HG03060 (cell line): ENCODE data around the gene NOTCH4.

ENCODE experiments used
- ATAC-seq: cut with Tn5 transposase; IDR thresholded peaks from one replicate; pipeline ENCODE4 v1.9.1; 2021; ENCODE audit warnings: low read depth, moderate number of reproducible peaks; ENCODE audit not compliant: unreplicated experiment

NOTCH4 gene

DNA sequence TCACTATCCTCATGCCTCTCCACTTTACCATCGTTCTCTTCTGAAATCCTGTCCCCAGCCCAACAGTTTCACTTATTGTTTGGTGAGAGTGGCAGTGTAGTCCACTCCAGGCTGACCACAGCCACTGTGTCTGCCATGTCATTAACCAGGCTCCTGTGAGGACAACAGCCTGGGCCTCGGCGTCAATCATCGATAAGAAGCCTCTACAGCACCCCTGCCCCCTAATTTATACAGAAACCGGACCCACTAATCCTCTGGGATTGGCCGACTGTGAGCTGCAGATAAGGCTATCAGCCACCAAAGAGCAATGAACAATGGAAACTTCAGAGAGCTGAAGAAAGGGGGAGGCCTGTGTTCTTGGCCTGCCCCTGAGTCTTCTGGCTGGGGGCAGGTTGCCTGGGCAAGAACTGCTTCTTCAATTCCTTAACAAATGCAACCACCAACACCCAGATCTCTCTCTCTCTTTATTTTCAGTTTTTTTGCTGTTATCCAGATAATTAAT, 56.1 kb downstream of the NOTCH4 start:
- ATAC-seq: no peak

DNA sequence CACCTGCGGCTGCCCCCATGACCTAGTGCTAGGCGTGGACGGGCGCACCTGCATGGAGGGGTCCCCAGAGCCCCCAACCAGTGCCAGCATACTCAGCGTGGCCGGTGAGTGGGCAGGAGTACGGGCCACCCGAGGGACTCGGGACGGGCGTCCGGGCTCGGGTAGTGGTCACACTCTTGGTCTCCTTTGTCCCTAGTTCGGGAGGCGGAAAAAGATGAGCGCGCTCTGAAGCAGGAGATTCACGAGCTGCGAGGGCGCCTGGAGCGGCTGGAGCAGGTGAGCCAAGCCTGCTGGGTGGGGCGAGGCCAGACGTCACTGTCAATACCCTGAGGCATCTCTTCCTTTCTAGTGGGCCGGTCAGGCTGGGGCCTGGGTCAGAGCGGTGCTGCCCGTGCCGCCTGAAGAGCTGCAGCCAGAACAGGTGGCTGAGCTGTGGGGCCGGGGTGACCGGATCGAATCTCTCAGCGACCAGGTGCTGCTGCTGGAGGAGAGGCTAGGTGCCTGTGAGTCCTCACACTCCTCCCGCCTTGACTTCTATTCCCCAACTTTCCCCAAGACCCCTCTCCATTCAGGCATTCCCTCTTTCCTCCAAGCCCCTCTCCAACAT, 56.6 kb downstream of the NOTCH4 start:
- no peak for ATAC-seq

DNA sequence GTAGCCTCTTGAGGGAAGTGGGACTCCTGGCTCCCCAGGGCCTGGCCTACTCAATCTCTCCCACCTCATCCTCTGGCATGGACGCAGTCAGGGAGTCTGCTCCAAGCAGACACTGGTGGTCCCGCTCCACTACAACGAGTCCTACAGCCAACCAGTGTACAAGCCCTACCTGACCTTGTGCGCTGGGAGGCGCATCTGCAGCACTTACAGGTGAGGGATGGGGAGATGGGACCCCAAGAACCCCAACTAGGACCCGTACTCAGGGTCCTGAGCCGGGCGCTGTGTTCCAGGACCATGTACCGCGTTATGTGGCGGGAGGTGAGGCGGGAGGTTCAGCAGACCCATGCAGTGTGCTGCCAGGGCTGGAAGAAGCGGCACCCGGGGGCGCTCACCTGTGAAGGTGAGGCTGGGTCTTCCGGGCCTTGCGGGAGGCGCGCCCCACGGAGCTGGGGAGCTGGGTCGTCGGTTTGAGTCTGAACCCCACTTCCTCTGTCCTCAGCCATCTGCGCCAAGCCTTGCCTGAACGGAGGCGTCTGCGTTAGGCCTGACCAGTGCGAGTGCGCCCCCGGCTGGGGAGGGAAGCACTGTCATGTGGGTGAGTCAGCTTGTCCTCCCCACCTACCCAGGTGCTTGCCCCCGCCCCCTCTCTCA, 57.3 kb downstream of the NOTCH4 start:
- no peak for ATAC-seq

DNA sequence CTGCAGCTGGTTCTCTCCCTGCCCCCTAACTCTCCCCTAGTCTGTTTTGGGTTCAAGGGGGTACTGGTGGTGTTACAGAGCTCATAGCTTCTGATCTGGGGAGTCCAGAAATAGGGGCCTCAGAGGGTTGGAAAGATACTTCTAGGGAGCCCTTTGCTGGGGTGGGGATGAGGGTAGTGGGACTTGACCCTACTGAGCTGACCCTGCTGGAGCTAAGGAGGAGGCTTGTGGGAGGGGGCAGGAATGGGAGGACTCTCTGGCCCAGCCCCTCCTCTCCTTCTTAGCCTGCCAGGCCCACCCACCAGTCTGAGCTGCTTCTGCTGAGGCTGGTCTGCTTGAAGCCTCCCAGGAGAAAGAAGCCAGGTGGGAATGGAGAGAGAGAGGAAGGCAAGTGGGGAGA, 59.6 kb downstream of the NOTCH4 start, which contains the start of gene EGFL8:
EGFL8 (plus strand) TSS at position 301 of the 400 bp plus-strand sequence. CDS start 1,571 bp downstream, outside the sequence.
- ATAC-seq: no peak

DNA sequence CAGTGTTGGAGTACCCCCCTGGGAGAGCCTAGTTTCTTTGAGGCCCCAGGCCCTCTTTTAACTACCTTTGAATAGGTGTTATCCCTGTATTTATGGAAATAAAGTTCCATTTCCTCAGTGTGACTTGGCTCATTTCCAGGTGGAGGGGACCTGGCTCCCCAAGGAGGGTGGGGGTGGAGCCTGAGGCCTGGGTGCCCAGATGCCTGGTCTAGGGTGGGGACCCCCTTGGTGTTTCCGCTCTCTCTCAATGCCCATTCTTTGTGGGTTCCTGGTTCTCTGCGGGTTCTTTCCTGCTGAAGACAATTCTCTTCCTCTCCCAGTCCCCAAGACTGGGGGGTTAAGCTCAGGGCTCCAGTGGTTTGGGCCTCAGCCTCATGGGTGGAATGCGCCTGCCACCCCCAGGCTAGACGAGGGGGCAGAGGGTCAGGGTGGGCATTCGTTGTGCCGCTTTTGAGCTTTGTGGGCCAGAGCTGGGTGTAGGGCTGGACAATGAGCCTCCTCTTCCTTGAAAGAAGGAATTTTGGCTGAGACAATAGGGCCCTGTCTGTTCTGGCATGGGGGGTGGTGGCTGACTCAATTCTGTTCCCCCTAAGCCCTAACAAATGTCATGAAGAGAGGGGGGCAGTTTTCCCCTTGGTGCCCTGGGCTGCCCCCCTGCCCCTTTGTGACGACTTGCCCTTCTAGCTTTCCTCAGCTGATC, 60.2 kb downstream of the NOTCH4 start:
- no peak for ATAC-seq

DNA sequence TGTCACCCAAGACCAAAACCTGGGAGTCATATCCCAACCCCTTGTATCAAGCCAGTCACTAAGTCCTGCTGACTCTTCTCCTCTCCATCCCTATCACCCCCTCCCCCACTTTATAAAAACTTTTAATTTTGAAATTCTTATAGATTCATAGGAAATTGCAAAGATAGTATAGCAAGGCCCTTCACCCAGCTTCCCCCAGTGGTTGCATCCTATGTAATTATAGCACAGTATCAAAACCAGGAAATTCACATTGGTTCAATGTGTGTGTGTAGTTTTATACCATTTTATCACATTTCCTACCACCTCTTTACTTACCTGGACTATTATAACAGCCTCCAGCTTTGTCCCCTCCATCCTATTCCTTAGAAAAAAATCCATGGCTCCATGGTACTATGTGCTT, 65.8 kb downstream of the NOTCH4 start:
- no peak for ATAC-seq

DNA sequence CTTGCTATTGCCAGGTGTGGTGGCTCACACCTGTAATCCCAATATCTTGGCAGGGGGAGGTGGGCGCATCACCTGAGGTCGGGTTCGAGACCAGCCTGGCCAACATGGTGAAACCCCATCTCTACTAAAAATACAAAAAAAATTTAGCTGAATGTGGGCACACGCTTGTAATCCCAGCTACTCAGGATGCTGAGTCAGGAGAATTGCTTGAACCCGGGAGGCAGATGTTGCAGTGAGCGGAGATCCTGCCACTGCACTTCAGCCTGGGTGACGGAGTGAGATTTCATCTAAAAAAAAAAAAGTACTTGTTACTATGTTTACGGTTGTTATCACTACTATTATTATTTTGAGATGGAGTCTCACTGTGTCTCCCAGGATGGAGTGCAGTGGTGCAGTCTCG, 67.0 kb downstream of the NOTCH4 start:
- ATAC-seq: no peak

DNA sequence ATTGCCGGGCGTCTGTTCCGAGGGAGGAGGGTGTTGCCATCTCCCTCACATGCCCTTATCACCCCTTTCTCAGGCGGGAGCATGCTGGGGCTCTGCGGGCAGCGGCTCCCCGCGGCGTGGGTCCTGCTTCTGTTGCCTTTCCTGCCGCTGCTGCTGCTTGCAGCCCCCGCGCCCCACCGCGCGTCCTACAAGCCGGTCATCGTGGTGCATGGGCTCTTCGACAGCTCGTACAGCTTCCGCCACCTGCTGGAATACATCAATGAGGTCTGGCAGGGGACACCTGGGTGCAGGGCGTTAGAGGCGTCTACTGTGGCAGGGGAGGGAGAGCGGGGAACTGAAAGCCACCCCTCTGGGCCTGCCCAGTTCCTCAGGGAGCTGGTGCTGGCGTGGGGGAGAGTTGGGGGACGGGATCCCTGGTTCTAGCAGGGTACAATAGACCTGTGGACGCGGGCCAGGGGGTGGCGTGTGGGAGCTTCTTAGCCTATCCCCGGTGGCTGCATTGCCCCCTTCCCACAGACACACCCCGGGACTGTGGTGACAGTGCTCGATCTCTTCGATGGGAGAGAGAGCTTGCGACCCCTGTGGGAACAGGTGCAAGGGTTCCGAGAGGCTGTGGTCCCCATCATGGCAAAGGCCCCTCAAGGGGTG, 69.2 kb downstream of the NOTCH4 start:
- ATAC-seq: no peak

DNA sequence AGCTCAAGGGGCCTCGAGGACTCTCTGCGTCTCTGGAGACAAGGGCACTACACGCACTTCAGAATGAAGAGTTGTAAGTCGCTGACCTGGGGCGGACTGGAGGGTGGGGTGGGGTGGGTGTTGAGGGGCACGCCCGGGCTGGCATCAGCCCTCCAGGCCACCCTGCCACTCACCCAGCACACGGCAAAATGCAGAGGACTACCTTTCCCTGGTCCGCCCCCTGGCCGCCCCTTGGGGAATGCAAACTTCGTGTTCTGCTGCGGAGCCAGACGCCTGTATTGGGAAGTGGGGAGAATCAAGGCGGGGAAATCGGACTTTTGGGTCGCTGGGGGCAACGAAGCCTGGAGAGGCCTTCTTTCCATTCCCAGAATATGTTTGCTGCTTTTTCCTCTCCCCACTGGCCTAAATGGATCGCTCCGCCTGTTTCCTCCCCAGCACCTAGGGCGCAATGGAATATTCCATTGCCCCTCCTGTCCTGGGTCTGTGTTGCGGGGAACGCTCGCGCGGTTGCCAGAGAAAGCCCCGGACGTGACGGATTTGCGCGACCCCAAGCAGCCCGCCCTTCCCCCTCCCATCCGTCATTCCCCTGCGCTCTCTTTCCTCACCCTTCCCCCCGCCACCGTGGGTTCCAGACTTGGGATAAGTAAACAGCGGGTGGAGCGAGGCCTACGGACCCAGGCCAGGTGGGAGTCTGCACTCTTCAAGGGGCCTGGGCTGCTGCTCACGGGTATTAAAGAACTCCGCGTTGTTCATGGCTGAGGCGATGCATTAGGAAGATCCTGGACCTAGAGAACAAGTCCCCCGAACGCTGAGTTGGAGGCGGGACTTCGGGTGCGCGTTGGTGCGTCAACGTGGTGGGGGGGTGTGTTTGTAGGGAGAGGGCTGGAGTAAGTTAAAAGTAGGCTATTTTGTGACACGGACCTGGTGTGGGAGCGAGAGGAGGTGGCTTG, 70.0 kb downstream of the NOTCH4 start, which contains the start of gene PPT2:
PPT2 (plus strand) TSS at position 578 of the 950 bp plus-strand sequence. CDS start 454 bp downstream, outside the sequence.
- no peak for ATAC-seq

DNA sequence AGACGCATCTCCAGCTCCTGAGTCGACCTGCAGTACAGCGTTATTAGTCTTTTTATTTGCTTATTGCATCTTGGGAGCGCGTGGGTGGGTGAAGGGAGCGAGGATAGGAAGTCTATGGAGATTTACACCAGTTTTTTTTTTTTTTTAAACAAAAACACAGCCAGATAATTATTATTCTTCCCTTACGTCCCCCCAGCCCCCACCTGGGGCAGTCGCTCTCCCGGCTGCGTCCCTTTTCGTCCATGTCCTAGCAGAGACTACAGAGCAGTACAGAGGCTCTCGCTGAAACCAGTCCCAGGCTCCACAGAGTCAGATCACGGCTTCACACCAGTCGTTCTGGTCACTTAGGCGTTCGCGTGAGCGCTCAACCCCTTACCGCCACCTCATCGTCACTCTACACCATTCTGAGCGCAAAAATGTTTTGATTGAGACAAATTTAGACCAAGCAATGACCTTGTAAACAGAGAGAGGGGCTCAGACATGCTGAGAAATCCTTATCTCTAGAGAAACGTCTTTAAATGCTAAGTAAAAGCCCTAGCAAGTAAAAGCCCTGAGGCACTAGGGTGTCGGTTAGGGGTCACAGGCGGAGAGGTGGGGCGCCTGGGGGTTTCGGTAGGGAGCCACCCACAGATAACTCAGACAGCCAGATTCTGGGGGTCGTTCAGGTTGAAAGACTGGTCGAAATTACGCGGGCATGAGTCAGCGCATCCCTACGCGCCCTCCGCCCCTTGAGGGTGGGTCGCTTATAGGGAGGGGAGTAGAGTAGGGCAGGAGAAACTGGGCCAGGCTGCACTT, 70.9 kb downstream of the NOTCH4 start:
- ATAC-seq: no peak

DNA sequence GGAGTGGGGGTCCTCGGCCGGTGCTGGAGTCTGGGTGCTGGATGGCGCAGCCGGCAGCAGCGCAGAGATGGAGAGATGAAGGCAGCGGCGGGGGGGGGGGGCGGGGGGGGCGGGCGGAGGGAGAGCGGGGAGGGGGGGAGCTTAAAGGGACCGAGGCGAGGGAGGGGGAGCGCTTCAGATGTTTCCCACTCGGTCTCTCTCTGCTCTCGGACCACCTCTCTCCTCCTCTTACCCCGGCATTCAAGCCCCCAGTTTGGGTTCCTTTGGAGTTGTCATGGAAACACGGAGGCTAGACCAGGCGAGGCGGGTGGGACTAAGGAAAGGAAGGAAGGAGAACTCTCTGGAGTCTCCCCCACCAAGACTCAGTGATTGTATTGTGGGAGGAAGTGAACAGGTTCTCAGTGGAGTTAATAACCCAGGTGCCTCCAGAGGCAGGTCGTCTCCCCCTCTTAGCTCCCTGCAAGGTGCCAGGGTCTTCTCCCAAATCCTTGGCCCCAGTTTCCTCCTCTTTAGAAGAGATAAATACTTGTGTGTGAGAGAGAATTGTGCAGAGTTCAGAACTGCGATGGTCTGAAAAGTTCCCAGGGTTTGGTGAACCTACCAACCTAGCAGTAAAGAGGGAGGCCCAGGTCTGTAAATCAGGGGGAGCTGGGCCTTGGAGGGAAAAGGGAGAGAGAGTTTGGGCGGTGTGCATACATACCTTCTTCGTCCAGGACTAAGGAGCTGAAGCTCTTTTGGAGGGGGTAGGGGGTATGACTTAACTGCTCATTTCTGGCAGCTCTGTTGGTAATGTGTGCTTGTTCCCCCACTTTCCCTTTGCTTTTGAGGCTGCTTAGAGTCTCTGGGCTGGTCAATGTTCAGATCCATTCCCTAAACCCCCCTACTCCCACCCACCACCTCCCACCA, 71.8 kb downstream of the NOTCH4 start, which contains the start of gene PRRT1:
PRRT1 (minus strand) TSS at position 77 of the 906 bp plus-strand sequence. CDS start 112 bp downstream, outside the sequence.
- no peak for ATAC-seq

DNA sequence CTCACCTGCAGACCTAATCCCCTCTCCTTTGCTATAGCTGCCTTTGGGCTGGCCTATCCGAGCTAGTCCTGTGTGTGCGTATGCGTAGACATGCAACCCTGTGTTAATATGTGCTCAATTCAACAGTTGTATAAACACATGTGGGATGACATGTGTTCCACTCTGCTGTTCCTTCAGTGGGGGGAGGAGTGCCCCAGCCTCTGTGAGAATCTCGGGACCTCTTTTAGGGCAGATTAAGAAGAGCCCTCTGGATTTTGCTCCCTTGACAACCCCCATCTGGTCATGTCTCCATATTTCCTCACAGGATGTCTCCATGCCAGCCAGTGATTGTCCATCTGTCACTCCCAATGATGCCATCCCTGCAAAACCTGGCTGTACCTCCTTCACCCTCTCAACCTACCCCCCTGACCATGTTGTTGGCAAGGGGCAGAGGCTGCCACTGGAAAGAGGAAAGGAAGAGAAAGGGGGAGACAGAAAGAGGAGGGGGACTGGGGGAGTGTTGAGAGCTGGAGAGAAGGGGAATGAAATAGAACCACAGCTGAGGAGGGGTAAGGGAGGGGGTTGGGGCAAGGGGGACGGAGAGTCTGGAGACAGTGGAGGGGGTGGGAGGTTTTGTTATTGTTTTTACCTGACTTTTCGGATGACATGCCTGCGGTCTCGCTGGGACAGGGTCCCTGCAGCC, 72.5 kb downstream of the NOTCH4 start:
- ATAC-seq: no peak

DNA sequence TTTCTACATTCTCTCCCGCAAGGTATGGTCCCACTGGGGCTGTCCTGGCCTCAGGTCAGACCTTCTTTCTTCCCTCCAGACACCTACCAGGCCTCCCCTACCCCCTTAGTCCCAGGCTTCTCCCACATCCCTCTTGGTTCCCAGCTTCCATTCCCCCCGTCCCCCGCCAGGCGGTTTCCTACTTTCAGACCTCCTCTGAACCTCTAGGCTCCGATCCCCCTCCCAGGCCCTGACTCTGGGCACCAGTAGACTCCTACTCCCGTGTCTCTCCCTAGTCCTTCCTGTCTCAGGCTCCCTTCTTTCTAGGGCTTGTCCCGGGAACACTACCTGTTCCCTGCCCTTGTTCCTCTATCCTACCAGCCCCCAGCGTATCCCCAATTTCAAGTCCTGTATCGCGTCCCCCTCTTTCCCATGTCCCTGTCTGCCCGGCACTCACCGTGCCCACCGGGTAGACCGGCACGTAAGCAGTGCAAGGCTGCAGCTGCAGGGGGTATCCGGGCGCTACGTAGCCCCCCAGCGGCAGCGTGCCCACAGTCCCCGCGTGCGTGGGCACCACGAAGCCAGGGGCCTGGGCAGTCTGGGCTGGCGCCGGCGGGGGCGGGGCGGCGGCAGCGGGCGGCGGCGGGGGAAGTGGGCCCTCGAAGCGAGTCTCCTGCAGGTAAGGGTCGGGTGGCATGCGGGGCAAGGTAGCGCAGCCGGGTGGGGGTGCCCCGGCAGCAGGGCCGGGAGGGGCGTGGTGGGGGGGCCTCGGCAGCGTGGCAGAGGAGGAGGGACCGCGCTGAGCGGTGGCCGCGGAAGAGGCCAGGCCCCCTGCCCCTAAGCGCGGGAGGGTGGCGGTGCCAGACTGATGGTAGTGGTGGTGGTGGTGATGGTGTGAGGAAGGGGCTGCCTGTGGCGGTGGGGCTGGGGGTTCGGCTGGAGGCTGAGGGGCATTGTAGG, 73.7 kb downstream of the NOTCH4 start:
- ATAC-seq: no peak

DNA sequence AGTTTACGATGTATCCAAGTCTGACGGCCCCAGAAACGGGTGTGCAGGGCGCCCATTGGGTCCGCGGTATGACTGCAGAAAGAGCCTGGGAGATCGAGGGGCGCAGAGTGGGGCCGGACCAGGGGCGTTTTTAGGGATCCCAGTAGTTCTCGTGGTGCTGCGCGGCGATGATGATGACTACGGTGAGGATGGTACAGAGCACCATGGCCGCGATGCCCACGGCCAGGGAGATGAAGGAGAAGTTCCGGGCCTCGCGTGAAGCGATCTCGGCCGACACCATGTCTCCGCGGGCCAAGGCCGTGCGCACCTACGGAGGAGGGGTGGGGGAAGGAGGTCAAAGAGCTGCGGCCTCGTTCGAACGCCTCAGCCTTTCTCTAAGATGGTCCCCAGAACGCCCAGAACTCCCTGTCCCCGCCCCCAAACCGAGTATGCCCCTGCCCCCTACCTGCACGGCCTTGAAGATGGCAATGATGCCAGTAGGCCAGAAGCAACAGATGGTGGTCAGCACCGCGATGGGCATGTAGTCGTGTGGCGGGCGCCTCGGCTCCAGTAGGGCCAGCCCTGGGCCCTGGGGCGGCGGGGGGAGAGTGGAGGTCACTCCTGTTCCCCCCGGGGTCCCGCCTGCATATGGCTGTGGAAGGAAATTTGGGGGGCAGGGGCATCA, 74.6 kb downstream of the NOTCH4 start:
- no peak for ATAC-seq

DNA sequence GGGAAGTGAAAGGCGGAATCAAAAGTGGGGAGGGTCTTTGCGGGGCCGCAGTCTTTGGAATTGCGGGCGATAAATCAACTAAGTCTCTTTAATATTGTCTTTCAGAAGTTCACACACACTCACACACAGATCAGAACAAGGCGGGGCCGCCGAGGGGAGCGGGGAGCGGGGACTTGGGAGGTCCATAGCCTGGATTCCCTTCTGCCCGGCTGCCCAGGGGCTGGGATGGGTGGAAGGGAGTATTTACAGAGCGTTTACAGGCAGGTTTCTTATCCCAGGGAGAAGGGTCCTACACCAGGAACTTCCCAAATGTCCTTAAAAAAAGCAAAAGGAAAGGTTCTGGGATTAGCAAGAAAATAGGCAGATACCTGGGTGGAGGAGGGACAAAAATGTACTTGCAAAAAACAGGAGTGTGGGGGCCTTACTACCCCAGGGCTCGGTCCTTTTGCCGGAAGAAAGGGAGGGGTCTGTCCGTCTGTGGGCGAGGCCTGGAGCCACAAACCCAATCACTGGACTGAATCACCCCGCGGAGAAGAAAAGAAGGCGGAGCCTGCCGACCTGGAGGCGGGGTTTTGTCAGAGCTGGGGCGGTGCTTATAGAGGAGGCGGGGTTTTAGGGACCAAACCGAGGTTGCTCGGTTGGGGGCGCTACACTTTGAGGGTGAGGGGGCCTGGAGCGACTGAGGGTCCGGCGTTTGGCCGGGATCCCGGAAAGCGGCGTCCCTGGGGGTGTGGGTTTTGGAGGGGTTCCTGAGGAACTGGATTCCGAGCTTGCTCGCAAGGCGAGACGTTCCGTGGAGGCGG, 75.4 kb downstream of the NOTCH4 start:
- ATAC-seq: no peak
